ENCODE data around the gene AOC2.

GRCh38 chr17:42818379-42818778 lies 26.0 kb upstream of the AOC2 start:
- TF ChIP-seq EZH2 (IDR thresholded peaks at IDR 0.05; ENCODE audit: low read depth) (no peak), CTCF (conservative IDR thresholded peaks at IDR 0.05) (no peak)
